HCT116 (cell line): ENCODE measurements around the gene GPRC5C. TPM values are rescaled to one million over a fixed set of nuclear protein-coding genes. Genes with fewer than 3 reads are reported as not detected.
A peak's percentile ranks its signal among the peaks of the same experiment; 100 is the strongest.

Source experiments
- ATAC-seq: fragments of 200-7000 bp; cut with Tn5 transposase; 2 replicates; pipeline ENCODE4 v1.9.1; 2020; ENCODE audit warnings: mild to moderate bottlenecking, moderate library complexity
- BruUV-seq: library from RNA; stranded (reverse); fragments of 400-500 nt; replicated peaks from 2 replicates; lab custom pipeline; 2021; lab: Mats Ljungman, UMichigan
- CTCF ChIA-PET: fragments of 300-600 bp; sonication (Branson Sonifier 250); formaldehyde crosslinking; loops from one replicate; lab custom pipeline; 2021; ENCODE audit warnings: antibody characterized with exemption; lab: Charles Lee
- POLR2A ChIA-PET: fragments of 300-600, 350-600 bp; sonication (Branson Sonifier 250); formaldehyde crosslinking; loops from one replicate; lab custom pipeline; 2021; ENCODE audit warnings: antibody characterized with exemption; lab: Charles Lee
- RAD21 ChIA-PET, 2 experiments: fragments of 300-600 bp; sonication (Branson Sonifier 250); formaldehyde crosslinking; loops; one replicate each; lab custom pipeline; 2023; ENCODE audit warnings: low total read pairs in 2 of 2; ENCODE audit not compliant: uncharacterized antibody in 2 of 2, unreplicated experiment in 2 of 2, low non-redundant PET in 1 of 2; lab: Charles Lee
- DNase-seq: peaks from one replicate; pipeline ENCODE4 v3.0.0-alpha.2; 2010; ENCODE audit warnings: low read depth, low spot score
- H2AFZ ChIP-seq: fragments of 200-600 bp; shearing (Covaris generic), sonication (generic); 2 replicates; pipeline ENCODE4 v1.6.1; 2017; ENCODE audit warnings: low read depth, mixed run types, mixed read lengths, antibody characterized with exemption, low read length; ENCODE audit not compliant: poor library complexity, severe bottlenecking
- H3K27ac ChIP-seq: 2 replicates; pipeline ENCODE4 v1.5.1; 2012; ENCODE audit warnings: low read depth, low read length
- H3K27me3 ChIP-seq: fragments of 200-600 bp; sonication (generic); 2 replicates; pipeline ENCODE4 v1.6.1; 2016; ENCODE audit warnings: mixed run types, low read length, mixed read lengths; ENCODE audit not compliant: insufficient read depth
- H3K36me3 ChIP-seq, 2 experiments: fragments of 200-500 bp in 1 of 2; fragments of 200-600 bp in 1 of 2; sonication (Bioruptor generic) in 1 of 2; sonication (generic) in 1 of 2; 2 replicates each; pipeline versions ENCODE4 v1.5.1 to v1.6.1; 2014 to 2016; ENCODE audit warnings: low read length in 2 of 2, inconsistent platforms in 1 of 2, mixed read lengths in 1 of 2, mixed run types in 1 of 2; ENCODE audit not compliant: insufficient read depth in 2 of 2, control insufficient read depth in 1 of 2
- H3K4me1 ChIP-seq, 2 experiments: fragments of 200-600 bp in 1 of 2; sonication (generic) in 1 of 2; 2 replicates each; pipeline versions ENCODE4 v1.5.1 to v1.6.1; 2012 to 2017; ENCODE audit warnings: low read length in 2 of 2, inconsistent platforms in 1 of 2, mild to moderate bottlenecking in 1 of 2, mixed read lengths in 1 of 2, mixed run types in 1 of 2, moderate library complexity in 1 of 2; ENCODE audit not compliant: insufficient read depth in 2 of 2, control insufficient read depth in 1 of 2
- H3K4me2 ChIP-seq: fragments of 200-600 bp; sonication (generic); 2 replicates; pipeline ENCODE4 v1.6.1; 2017; ENCODE audit warnings: mixed run types, low read length, mixed read lengths
- H3K4me3 ChIP-seq, 2 experiments: fragments of 200-600 bp in 1 of 2; sonication (generic) in 1 of 2; replicated peaks in 1 of 2; 2 replicates each; pipeline ENCODE4 v1.5.1; 2011 to 2016; ENCODE audit warnings: low read length in 2 of 2, control low read depth in 1 of 2, low read depth in 1 of 2, mild to moderate bottlenecking in 1 of 2, mixed read lengths in 1 of 2, mixed run types in 1 of 2
- H3K79me2 ChIP-seq: fragments of 200-600 bp; sonication (generic); 2 replicates; pipeline ENCODE4 v1.6.1; 2017; ENCODE audit warnings: mild to moderate bottlenecking, mixed run types, low read length, moderate library complexity, mixed read lengths; ENCODE audit not compliant: insufficient read depth
- H3K9ac ChIP-seq: fragments of 200-600 bp; sonication (generic); 2 replicates; pipeline ENCODE4 v1.6.1; 2016; ENCODE audit warnings: low read length, mixed read lengths
- H3K9me2 ChIP-seq: fragments of 200-600 bp; sonication (generic), shearing (Covaris generic); 2 replicates; pipeline ENCODE4 v1.6.1; 2017; ENCODE audit warnings: mixed run types, mild to moderate bottlenecking, moderate library complexity; ENCODE audit not compliant: insufficient read depth
- H3K9me3 ChIP-seq, 2 experiments: fragments of 200-500 bp in 1 of 2; fragments of 200-600 bp in 1 of 2; sonication (Bioruptor generic) in 1 of 2; sonication (generic) in 1 of 2; 2 replicates each; pipeline ENCODE4 v1.6.1; 2014 to 2017; ENCODE audit warnings: low read length in 2 of 2, mixed read lengths in 2 of 2, inconsistent platforms in 1 of 2, low read depth in 1 of 2, mild to moderate bottlenecking in 1 of 2, mixed run types in 1 of 2, moderate library complexity in 1 of 2; ENCODE audit not compliant: control insufficient read depth in 1 of 2, insufficient read depth in 1 of 2
- H4K20me1 ChIP-seq: fragments of 200-600 bp; sonication (generic), shearing (Covaris generic); 2 replicates; pipeline ENCODE4 v1.6.1; 2017; ENCODE audit warnings: mixed run types, mild to moderate bottlenecking, moderate library complexity; ENCODE audit not compliant: insufficient read depth
- ATF3 ChIP-seq: IDR thresholded peaks from 2 replicates; pipeline ENCODE4 v1.6.1; 2012
- EGR1 ChIP-seq: IDR thresholded peaks from 2 replicates; pipeline ENCODE4 v1.6.1; 2012; ENCODE audit warnings: low read depth
- EZH2 ChIP-seq: fragments of 200-600 bp; sonication (generic); IDR thresholded peaks from 2 replicates; pipeline ENCODE4 v1.6.1; 2017; ENCODE audit warnings: antibody characterized with exemption, mixed run types
- JUND ChIP-seq: IDR thresholded peaks from 2 replicates; pipeline ENCODE4 v1.6.1; 2012
- REST ChIP-seq: IDR thresholded peaks from 2 replicates; pipeline ENCODE4 v1.6.1; 2012; ENCODE audit warnings: low read depth
- TCF7L2 ChIP-seq: IDR thresholded peaks from 2 replicates; pipeline ENCODE4 v1.7.0; 2011; ENCODE audit warnings: borderline replicate concordance, inconsistent platforms; ENCODE audit not compliant: insufficient read depth, insufficient read length; ENCODE audit errors: extremely low read depth
- ZFX ChIP-seq: fragments of 450-650 bp; IDR thresholded peaks from 2 replicates; pipeline ENCODE4 v1.6.1; 2017
- intact Hi-C: fragments of 100-400 bp; cut with micrococcal nuclease; formaldehyde crosslinking; loops from 2 replicates; pipeline ENCODE4 v1.10.0; 2022
- total RNA-seq: library from RNA; stranded (reverse); gene quantifications from one replicate; pipeline ENCODE4 v1.2.1, GENCODE V29; 2021; ENCODE audit not compliant: unreplicated experiment

GPRC5C gene
- total RNA-seq, 1 experiment from 2014 or later: 54.4 TPM

- TF ChIP-seq REST (no peak), EGR1 (no peak), ZFX (no peak), EZH2 (no peak), JUND (no peak), ATF3 (no peak)
Measured at GRCh38 chr17:74432766-74433391, 991 bp downstream of the GPRC5C start (continued).

GRCh38 chr17:74433421-74434121 is 1.7 kb downstream of the GPRC5C start:
- H2AFZ ChIP-seq: no peak overlapping the region
- H3K79me2 ChIP-seq: peaks cover 3% of the 10 kb centered on the region; the same call in 1 of the 2 replicates
- peaks cover 25 to 46% of the 10 kb centered on the region in 2 experiments for H3K4me1 ChIP-seq
- intact Hi-C loops: no loop called here
- H4K20me1 ChIP-seq: no peaks in the 10 kb centered on the region
- H3K4me2 ChIP-seq: peak overlapping the region; percentile 4; the same call in 1 of the 2 replicates
- no peak overlapping the region for H3K4me3 ChIP-seq
- CTCF ChIA-PET: interaction anchor here (1.1 to 1.2 kb wide), 2 partner anchors 54 to 66 kb away, joined by 3 read pairs; no protein-coding TSS in a partner anchor
- H3K9ac ChIP-seq: no peak overlapping the region
- POLR2A ChIA-PET: interaction anchor here (0.6 kb wide), 1 partner anchor 17 kb away, joined by 3 read pairs; no protein-coding TSS in a partner anchor
- TF ChIP-seq TCF7L2: no peak
- TF ChIP-seq ZFX: 0 out of 2 replicates have a peak, but pooled peaks have one; percentile 11
- ATAC-seq (no peak), DNase-seq (no peak)
- RAD21 ChIA-PET: interaction anchor here in 1 of 2 experiments (0.6 kb wide), 1 partner anchor 10 kb away, joined by 5 read pairs; no protein-coding TSS in a partner anchor
- TSS peak; percentile 35 for BruUV-seq
- peaks cover 0 to under 1% of the 10 kb centered on the region in 2 experiments; a peak in 1 of 4 replicates for H3K36me3 ChIP-seq
- H3K27ac ChIP-seq: no peak overlapping the region
- H3K9me2 ChIP-seq: no peaks in the 10 kb centered on the region
- peaks cover under 1 to 2% of the 10 kb centered on the region in 2 experiments; a peak in 3 of 4 replicates for H3K9me3 ChIP-seq
- no peaks in the 10 kb centered on the region for H3K27me3 ChIP-seq
